ENCODE results near the gene TSHR.
"Not testable (repeated sequence)": the region's sequence is repeated elsewhere in the genome, so short reads cannot be mapped to it uniquely, and the experiment has no call there.

The TSHR gene

GRCh38 chr14:81070511-81070910 is 115.1 kb downstream of the TSHR start:
- no peak for DNase-seq (ENCODE audit: low spot score)

GRCh38 chr14:81085596-81085995 is 130.2 kb downstream of the TSHR start:
- DNase-seq (ENCODE audit: low spot score): no peak

GRCh38 chr14:81087230-81087629 is 131.8 kb downstream of the TSHR start:
- DNase-seq (ENCODE audit: low spot score): no peak

DNA sequence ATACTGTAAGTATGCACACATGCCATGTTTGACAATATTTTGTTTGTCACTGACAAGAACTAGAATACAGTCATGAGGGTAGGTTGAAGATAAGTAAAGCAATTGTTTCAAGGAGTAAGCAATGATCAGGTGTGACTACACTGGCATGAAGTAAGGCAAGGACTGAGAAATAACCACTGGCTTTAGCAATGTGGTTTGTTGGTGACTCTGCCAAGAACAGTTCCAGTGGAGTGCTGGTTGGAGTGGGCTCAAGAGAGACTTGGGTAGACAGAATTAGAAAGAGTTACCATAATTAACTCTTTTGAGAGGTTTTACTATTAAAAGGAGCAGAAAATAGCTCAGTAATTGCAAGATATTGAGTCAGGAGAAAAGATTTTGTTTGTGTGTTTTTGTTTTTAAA is 135.7 kb downstream of the TSHR start:
- DNase-seq (ENCODE audit: low spot score): no peak

DNA sequence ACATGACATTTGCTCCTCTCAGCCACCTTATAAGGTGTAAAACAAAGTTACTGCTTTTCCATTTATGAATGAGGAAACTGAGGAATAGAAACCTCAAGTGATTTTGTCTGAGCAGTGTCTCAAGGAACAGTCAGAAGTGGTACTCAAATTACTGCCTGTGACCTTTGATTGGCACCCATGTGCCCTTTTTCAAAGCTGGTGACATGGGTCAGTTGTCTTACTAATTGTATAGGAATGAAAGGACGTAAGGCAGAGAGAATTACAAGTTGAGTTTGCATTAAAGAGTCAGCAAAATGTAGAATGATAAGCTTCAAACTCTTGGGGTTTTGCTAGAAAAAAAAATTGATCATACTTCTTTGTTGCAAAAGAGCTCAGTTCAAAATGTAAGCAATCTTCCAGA is 136.2 kb downstream of the TSHR start:
- no peak for DNase-seq (ENCODE audit: low spot score)

DNA sequence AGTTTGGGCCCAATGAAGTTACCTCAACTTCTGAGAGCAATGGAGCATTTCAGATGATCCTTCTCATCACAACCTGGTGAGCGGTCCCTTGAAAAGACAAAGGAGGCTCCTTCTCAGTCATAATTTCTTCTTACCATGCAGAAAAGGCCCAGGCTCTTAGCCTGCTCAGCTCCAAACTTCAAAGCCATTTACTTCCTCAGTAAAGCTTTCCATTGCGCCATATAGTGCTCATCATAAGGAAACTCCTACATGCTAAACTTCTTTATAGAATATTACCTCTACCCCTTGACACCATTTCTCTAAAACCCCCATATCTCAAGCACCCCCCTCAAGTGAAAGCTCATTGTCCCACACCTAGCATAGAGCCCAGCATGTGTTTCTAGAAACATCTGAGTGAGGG is 138.2 kb downstream of the TSHR start:
- DNase-seq (ENCODE audit: low spot score): no peak

GRCh38 chr14:81095539-81095938 is 140.1 kb downstream of the TSHR start:
- no peak for DNase-seq (ENCODE audit: low spot score)

DNA sequence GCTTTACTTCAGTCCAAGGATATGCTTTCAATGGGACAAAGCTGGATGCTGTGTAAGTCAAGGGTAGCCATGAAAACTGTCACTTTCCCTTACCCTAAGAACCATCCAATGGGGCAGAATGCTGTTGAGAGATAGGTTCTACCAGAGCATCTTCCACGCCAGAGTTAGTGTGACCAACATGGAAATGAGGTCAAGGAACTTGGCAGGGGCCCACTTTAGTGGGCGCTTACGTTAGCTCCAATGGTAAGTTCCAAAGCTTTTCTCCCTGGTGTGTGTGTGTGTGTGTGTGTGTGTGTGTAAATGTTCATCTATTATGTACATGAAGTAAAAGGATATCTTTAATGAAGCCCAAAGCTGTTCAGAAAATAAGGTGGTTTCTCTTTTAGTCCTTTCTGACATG is 141.2 kb downstream of the TSHR start:
- DNase-seq (ENCODE audit: low spot score): no peak

GRCh38 chr14:81102217-81102616 is 146.8 kb downstream of the TSHR start:
- DNase-seq (ENCODE audit: low spot score): no peak

DNA sequence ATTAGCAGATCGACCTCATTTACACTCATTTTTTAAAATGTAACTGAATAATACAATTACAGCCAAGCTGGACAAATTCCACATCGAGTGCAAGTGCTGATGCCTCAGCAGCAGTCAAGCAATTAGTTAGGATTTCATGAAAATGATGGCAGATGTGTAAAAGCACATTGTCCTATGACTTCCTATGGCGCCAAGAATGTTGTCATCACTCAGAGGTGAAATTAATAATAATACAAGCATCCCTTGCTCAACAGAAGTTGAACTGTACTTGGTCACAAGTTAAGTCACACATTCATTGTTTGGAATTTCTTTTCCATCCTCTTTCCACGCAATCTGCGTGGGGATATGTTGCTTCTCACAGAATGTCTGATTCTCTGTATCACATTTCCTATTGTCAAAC is 148.0 kb downstream of the TSHR start:
- DNase-seq (ENCODE audit: low spot score): no peak

GRCh38 chr14:81105378-81105777 is 150.0 kb downstream of the TSHR start:
- DNase-seq (ENCODE audit: low spot score): no peak

DNA sequence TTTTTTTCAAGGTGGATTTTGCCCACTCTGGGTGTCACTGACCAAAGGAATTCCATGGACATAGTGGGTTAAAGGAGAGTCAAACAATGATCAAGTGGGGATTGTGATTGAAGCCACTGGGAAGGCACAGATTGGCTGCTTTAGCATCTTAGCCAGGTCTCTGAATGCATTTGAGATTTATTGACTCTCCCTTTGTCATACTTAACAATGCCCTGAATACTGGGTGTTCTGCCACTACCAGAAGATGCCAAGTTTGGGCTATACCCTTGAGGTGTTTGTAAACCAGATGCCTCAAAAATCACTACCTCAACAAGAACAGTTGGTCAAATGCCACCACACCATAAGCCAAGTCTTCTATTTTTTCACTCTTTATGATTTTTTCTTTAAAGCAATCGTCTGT is 150.5 kb downstream of the TSHR start:
- DNase-seq (ENCODE audit: low spot score): no peak

GRCh38 chr14:81110186-81110585 is 154.8 kb downstream of the TSHR start:
- no peak for DNase-seq (ENCODE audit: low spot score)

GRCh38 chr14:81113176-81113575 is 157.8 kb downstream of the TSHR start:
- DNase-seq (ENCODE audit: low spot score): no peak

DNA sequence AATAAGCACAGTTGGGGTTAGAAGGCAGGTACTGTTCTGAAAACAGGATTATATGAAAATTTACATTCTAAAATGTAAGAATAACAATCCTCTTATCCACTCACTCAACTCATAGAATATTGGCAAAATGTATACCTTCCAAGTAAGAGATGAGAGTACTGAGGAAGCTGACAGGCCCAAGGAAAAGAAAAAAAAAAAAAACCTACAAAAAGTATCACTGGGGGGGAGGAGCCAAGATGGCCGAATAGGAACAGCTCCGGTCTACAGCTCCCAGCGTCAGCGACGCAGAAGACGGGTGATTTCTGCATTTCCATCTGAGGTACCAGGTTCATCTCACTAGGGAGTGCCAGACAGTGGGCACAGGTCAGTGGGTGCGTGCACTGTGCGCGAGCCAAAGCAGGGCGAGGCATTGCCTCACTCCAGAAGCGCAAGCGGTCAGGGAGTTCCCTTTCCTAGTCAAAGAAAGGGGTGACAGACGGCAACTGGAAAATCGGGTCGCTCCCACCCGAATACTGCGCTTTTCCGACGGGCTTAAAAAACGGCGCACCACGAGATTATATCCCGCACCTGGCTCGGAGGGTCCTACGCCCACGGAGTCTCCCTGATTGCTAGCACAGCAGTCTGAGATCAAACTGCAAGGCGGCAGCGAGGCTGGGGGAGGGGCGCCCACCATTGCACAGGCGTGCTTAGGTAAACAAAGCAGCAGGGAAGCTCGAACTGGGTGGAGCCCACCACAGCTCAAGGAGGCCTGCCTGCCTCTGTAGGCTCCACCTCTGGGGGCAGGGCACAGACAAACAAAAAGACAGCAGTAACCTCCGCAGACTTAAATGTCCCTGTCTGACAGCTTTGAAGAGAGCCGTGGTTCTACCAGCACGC is 158.8 kb downstream of the TSHR start:
- not testable (repeated sequence) for DNase-seq (ENCODE audit: low spot score)

- DNase-seq (ENCODE audit: low spot score): no peak
These were observed 165.1 kb downstream of the TSHR start for GRCh38 chr14:81120501-81120900.

DNA sequence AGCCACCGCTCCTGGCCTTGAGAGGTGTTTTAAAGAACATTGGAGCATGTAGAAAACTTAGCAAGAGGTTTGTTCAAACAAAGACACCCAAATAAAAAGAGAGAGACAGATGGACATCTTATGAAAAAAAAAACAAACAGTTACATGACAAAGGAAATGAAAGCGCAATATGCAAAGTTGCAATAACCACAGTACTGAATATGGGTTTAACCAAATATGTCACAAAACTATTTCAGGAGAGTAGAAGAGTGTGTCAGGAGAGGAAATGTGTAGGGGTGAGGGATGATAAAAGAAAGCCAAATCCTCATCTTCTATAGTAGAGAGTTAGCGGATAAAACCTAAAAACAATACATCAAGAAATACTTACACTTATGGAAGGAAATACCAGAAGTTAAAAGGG is 166.9 kb downstream of the TSHR start:
- DNase-seq (ENCODE audit: low spot score): no peak

DNA sequence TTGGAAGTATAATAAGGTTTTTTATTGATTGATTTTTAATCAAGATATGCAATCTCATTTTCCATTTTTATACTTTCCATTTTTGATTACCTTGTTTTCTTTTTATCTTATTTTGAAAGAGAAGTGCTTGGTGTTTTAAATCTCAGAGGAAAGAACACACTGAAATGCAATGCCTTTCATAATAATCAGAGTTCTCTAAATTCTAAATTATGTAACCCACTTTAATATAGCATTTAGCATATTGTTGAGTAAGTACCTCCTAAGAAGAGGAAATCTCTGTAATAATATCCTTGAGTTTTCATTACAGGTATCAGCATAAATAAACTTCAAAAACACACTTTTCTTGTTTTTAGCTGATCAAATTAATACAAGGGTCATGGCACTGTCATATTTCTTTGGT is 168.4 kb downstream of the TSHR start:
- no peak for DNase-seq (ENCODE audit: low spot score)

GRCh38 chr14:81125536-81125935 is 170.1 kb downstream of the TSHR start:
- DNase-seq (ENCODE audit: low spot score): no peak

- no peak for DNase-seq (ENCODE audit: low spot score)
These were observed 172.4 kb downstream of the TSHR start for GRCh38 chr14:81127785-81128184.

GRCh38 chr14:81129242-81129641 is 173.8 kb downstream of the TSHR start:
- DNase-seq (ENCODE audit: low spot score): no peak

DNA sequence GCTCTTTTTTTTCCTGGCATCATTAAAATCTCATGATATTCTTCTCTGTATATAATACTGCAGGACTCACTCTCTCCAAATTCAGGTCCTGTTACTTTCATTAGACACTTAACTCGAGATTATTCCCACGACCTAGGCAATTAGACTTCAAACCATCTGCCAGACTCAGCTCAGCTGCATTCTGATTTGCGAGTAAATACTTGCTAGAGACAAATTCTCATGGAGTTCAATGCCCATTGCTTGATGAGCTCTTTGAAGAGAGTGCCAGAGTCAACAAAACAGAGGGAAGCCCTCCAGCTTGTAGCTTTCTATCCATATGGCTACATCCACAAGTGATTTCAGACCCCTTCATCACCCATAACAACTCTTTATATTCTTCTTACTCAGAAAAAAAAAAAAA is 177.0 kb downstream of the TSHR start:
- DNase-seq (ENCODE audit: low spot score): no peak

DNA sequence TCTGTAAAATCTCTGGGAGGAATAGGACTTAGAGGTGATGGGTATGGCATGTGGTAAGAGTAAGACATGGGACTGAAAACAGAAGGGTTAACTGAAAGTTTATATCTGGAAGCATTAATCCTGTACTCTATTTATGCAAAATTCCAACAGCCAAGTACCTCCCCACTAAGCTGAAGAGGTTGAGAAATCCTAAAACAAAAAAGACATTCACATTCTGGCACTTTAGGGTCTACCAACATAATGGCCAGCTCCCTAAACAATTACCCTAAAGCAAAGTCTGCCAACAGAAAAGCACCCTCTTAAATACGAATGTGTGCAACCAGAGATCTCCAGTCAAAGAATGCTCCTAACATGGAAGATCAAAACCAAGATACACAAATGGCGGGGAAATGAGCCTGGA is 178.0 kb downstream of the TSHR start:
- DNase-seq (ENCODE audit: low spot score): no peak

DNA sequence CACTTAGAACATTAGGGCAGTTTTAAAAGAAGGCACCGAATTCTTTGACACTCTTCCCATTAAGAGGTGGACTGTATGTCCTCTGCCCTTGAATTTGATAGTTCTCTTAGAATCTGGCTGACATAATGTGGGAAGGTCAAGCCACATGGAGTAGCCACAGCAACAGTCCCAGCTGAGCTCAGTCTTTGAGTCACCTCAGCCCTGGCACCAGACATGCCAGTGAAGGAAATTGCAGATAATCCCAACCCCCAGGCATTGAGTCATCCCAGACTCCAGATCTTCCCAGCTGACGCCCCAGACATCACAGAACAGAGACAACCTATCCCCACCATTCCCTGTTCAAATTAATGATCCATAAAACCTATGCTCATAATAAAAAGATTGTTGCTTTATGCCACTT is 181.9 kb downstream of the TSHR start:
- peak; percentile 57 for DNase-seq (ENCODE audit: low spot score)
